DND-41 (cell line): Measurements from ENCODE around the gene ZNF747.

ENCODE experiments used
- EZH2 ChIP-seq: IDR thresholded peaks from 3 replicates; pipeline ENCODE4 v1.6.1; 2012; ENCODE audit warnings: borderline replicate concordance, low read depth, mild to moderate bottlenecking, moderate library complexity, low read length, inconsistent platforms; ENCODE audit not compliant: severe bottlenecking
- TF ChIP-seq, protein P1 (sequence below): IDR thresholded peaks from 2 replicates; pipeline ENCODE4 v1.5.1; 2012; ENCODE audit warnings: borderline replicate concordance, low read length, moderate library complexity, mild to moderate bottlenecking; ENCODE audit not compliant: poor library complexity, severe bottlenecking; ENCODE audit errors: extremely low read depth

GRCh38 chr16:30493941-30494488 is 40.6 kb downstream of the ZNF747 start:
- TF ChIP-seq, protein P1, sequence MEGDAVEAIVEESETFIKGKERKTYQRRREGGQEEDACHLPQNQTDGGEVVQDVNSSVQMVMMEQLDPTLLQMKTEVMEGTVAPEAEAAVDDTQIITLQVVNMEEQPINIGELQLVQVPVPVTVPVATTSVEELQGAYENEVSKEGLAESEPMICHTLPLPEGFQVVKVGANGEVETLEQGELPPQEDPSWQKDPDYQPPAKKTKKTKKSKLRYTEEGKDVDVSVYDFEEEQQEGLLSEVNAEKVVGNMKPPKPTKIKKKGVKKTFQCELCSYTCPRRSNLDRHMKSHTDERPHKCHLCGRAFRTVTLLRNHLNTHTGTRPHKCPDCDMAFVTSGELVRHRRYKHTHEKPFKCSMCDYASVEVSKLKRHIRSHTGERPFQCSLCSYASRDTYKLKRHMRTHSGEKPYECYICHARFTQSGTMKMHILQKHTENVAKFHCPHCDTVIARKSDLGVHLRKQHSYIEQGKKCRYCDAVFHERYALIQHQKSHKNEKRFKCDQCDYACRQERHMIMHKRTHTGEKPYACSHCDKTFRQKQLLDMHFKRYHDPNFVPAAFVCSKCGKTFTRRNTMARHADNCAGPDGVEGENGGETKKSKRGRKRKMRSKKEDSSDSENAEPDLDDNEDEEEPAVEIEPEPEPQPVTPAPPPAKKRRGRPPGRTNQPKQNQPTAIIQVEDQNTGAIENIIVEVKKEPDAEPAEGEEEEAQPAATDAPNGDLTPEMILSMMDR = no peak
- no peak for TF ChIP-seq EZH2
